Measurements from ENCODE around the gene BLVRB. TPM values are rescaled to one million over a fixed set of nuclear protein-coding genes. Genes with fewer than 3 reads are reported as not detected.
"Not testable (repeated sequence)": the region's sequence is repeated elsewhere in the genome, so short reads cannot be mapped to it uniquely, and the experiment has no call there.

BLVRB gene
- total RNA-seq, 1 donor from 2014 or later, result 53.1 TPM

DNA sequence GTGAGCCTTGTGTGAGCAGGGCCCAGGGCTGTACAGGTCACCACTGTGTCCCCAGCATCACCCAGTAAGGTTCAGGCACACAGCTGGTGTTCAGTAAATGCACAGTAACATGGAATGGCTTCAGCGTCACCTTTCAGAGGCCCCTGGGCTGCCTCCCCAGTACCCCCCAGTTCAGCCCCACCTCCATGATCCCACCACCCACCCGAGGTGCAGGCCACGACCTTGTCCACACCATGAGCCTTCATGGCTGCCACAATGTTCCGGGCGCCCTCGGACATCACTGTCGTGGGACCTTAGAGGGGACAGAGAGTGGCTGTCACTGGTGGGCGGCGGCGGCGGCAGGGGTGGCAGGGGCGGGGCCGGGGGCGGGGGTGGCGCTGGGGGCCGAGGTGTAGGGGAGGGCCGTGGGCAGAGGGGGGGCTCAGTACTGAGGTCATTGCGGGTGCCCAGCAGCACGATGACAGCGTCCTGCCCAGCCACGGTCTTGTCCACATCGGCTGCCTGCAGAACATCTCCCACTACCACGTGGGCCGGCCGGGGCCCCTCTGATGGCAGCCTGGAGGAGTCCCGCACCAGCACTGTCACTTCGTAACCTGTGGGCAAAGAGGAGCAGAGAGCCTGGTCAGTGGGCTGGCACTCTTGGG is 7.5 kb downstream of the BLVRB start:
- Mint-ChIP-seq H3K27ac (ENCODE audit: unreplicated experiment) (no peak overlapping the region), H3K36me3 (ENCODE audit: low read depth) (peaks cover 4% of the 10 kb centered on the region), H3K4me1 (ENCODE audit: low read depth) (peaks cover 3% of the 10 kb centered on the region), H3K27me3 (ENCODE audit: low read depth) (no peaks in the 10 kb centered on the region), H3K9me3 (ENCODE audit: low read depth) (no peaks in the 10 kb centered on the region), H3K4me3 (ENCODE audit: unreplicated experiment) (no peak overlapping the region)
- no peak for DNase-seq (ENCODE audit: low spot score)
- TF ChIP-seq, protein P1, sequence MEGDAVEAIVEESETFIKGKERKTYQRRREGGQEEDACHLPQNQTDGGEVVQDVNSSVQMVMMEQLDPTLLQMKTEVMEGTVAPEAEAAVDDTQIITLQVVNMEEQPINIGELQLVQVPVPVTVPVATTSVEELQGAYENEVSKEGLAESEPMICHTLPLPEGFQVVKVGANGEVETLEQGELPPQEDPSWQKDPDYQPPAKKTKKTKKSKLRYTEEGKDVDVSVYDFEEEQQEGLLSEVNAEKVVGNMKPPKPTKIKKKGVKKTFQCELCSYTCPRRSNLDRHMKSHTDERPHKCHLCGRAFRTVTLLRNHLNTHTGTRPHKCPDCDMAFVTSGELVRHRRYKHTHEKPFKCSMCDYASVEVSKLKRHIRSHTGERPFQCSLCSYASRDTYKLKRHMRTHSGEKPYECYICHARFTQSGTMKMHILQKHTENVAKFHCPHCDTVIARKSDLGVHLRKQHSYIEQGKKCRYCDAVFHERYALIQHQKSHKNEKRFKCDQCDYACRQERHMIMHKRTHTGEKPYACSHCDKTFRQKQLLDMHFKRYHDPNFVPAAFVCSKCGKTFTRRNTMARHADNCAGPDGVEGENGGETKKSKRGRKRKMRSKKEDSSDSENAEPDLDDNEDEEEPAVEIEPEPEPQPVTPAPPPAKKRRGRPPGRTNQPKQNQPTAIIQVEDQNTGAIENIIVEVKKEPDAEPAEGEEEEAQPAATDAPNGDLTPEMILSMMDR (IDR thresholded peaks at IDR 0.05), result no peak

DNA sequence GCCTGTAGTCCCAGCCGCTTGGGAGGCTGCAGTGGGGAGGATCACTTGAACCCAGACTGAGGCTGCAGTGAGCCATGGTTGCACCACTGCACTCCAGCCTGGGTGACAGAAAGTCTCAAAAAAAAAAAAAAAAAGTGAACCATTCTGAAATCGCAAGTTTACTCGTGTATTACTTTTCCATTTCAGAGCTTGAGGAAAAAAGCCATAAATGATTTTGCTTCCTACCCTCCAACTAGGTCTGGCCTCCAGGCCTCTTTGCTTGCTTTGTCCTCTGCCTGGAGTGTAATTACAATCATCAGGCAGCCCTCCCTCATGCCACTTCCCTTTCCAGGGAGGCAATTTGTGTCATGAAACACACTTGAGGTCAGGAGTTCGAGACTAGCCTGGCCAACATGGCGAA is 8.5 kb downstream of the BLVRB start:
- no peak for DNase-seq (ENCODE audit: low spot score)
- Mint-ChIP-seq H3K4me1 (ENCODE audit: low read depth) (peaks cover 3% of the 10 kb centered on the region), H3K9me3 (ENCODE audit: low read depth) (no peaks in the 10 kb centered on the region), H3K4me3 (ENCODE audit: unreplicated experiment) (no peak overlapping the region), H3K27me3 (ENCODE audit: low read depth) (no peaks in the 10 kb centered on the region), H3K27ac (ENCODE audit: unreplicated experiment) (no peak overlapping the region), H3K36me3 (ENCODE audit: low read depth) (peaks cover 4% of the 10 kb centered on the region)
- TF ChIP-seq, protein P1 (IDR thresholded peaks at IDR 0.05), result no peak

- H3K9me3 Mint-ChIP-seq (ENCODE audit: low read depth); H3K4me1 Mint-ChIP-seq (ENCODE audit: low read depth); DNase-seq (ENCODE audit: low spot score); H3K36me3 Mint-ChIP-seq (ENCODE audit: low read depth); H3K27me3 Mint-ChIP-seq (ENCODE audit: low read depth); H3K27ac Mint-ChIP-seq (ENCODE audit: unreplicated experiment); H3K4me3 Mint-ChIP-seq (ENCODE audit: unreplicated experiment): not testable (repeated sequence)
Observed at GRCh38 chr19:40453943-40454342, 11.6 kb downstream of the BLVRB start.

- TF ChIP-seq, protein P1 (IDR thresholded peaks at IDR 0.05), result no peak
- DNase-seq (ENCODE audit: low spot score), result no peak
- Mint-ChIP-seq H3K4me1 (ENCODE audit: low read depth) (no peaks in the 10 kb centered on the region), H3K27ac (ENCODE audit: unreplicated experiment) (no peak overlapping the region), H3K9me3 (ENCODE audit: low read depth) (no peaks in the 10 kb centered on the region), H3K36me3 (ENCODE audit: low read depth) (no peaks in the 10 kb centered on the region), H3K27me3 (ENCODE audit: low read depth) (no peaks in the 10 kb centered on the region), H3K4me3 (ENCODE audit: unreplicated experiment) (no peak overlapping the region)
Observed at GRCh38 chr19:40453151-40453735, 12.3 kb downstream of the BLVRB start.

- H3K9me3 Mint-ChIP-seq (ENCODE audit: low read depth), result no peaks in the 10 kb centered on the region
- no peak overlapping the region for H3K27ac Mint-ChIP-seq (ENCODE audit: unreplicated experiment)
- no peaks in the 10 kb centered on the region for H3K4me1 Mint-ChIP-seq (ENCODE audit: low read depth)
- H3K4me3 Mint-ChIP-seq (ENCODE audit: unreplicated experiment), result no peak overlapping the region
- TF ChIP-seq, protein P1 (IDR thresholded peaks at IDR 0.05), result no peak
- no peaks in the 10 kb centered on the region for H3K27me3 Mint-ChIP-seq (ENCODE audit: low read depth)
- DNase-seq (ENCODE audit: low spot score), result no peak
- peaks cover 2% of the 10 kb centered on the region for H3K36me3 Mint-ChIP-seq (ENCODE audit: low read depth)
Observed at GRCh38 chr19:40452016-40452415, 13.5 kb downstream of the BLVRB start.

DNA sequence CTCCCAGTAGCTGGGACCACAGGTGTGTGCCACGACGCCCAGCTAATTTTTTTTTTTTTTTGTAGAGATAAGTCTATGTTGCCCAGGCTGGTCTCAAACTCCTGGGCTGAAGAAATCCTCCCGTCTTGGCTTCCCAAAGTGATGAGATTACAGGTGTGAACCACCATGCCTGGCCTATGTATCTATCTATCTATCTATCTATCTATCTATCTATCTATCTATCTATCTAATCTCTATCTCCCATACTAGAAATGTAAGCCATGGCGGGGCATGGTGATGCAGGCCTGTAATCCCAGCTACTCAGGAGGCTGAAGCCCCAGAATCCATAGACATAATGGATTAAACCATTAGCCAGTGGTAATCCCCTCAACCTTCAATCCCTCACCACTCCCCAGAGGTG is 14.9 kb downstream of the BLVRB start:
- H3K36me3 Mint-ChIP-seq (ENCODE audit: low read depth), result peaks cover 2% of the 10 kb centered on the region
- no peak overlapping the region for H3K4me3 Mint-ChIP-seq (ENCODE audit: unreplicated experiment)
- no peak for DNase-seq (ENCODE audit: low spot score)
- peaks cover 4% of the 10 kb centered on the region for H3K4me1 Mint-ChIP-seq (ENCODE audit: low read depth)
- no peak overlapping the region for H3K27ac Mint-ChIP-seq (ENCODE audit: unreplicated experiment)
- H3K9me3 Mint-ChIP-seq (ENCODE audit: low read depth), result no peaks in the 10 kb centered on the region
- no peaks in the 10 kb centered on the region for H3K27me3 Mint-ChIP-seq (ENCODE audit: low read depth)
- TF ChIP-seq, protein P1 (IDR thresholded peaks at IDR 0.05), result no peak
